HG03354 (cell line): ENCODE measurements around the gene SLC45A3.

Experiments
- ATAC-seq: cut with Tn5 transposase; IDR thresholded peaks from one replicate; pipeline ENCODE4 v1.9.1; 2021; ENCODE audit warnings: mild to moderate bottlenecking; ENCODE audit not compliant: unreplicated experiment, poor library complexity, severe bottlenecking

The SLC45A3 gene

GRCh38 chr1:205613854-205614412 is 66.4 kb downstream of the SLC45A3 start:
- no peak for ATAC-seq

GRCh38 chr1:205612556-205612955 is 67.8 kb downstream of the SLC45A3 start:
- ATAC-seq = no peak

- no peak for ATAC-seq
These were observed 68.2 kb downstream of the SLC45A3 start for GRCh38 chr1:205612104-205612503.

- no peak for ATAC-seq
These were observed 69.3 kb downstream of the SLC45A3 start for GRCh38 chr1:205610901-205611466.

DNA sequence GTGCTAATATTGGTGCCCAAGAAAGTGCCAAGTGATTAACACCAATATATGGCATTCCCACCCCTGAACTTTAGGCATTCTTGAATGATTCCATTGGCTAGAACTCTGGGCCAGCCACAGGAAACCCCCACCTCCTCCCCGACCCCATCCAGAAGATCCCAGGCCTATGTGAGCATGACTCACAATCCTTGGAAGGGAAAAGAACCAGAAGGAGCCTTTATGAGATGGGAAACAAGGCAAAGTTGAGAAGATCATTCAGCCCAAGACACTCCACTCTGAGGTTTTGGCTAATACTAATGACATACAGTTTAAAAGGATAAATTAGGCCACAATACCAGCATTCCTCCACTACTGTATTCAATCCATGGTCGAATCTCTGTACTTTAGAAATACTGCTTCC is 70.3 kb downstream of the SLC45A3 start:
- no peak for ATAC-seq
